ENCODE measurements around the gene SNRPD1.

Gene SNRPD1

GRCh38 chr18:21662581-21662980 lies 50.5 kb downstream of the SNRPD1 start:
- no peak for TF ChIP-seq CTCF (IDR thresholded peaks at IDR 0.05; ENCODE audit: borderline replicate concordance, extremely low read depth, low read length, poor library complexity, severe bottlenecking)
- TF ChIP-seq EZH2 (IDR thresholded peaks at IDR 0.05; ENCODE audit: borderline replicate concordance, low read depth, low read length, severe bottlenecking) = no peak
- Histone ChIP-seq H3K4me2 (ENCODE audit: insufficient read depth, low read length) (no peak overlapping the region), H3K4me1 (ENCODE audit: insufficient read depth, low read length) (no peaks in the 10 kb centered on the region), H3K9ac (ENCODE audit: low read depth, low read length) (no peak overlapping the region), H3K27ac (ENCODE audit: low read length) (no peak overlapping the region), H3K4me3 (ENCODE audit: low read depth in 1 of 2, low read length in 2 of 2) (no peak overlapping the region), H3K9me3 (ENCODE audit: insufficient read depth, low read length, severe bottlenecking) (no peaks in the 10 kb centered on the region), H4K20me1 (ENCODE audit: insufficient read depth, low read length) (no peaks in the 10 kb centered on the region), H3K79me2 (ENCODE audit: insufficient read depth, low read length) (no peaks in the 10 kb centered on the region; the same call in 1 of the 2 replicates), H3K27me3 (ENCODE audit: insufficient read depth, low read length, poor library complexity) (no peaks in the 10 kb centered on the region), H3K36me3 (ENCODE audit: insufficient read depth, low read length) (peaks cover 43% of the 10 kb centered on the region), H2AFZ (ENCODE audit: low read depth, low read length) (no peak overlapping the region)
- ATAC-seq (ENCODE audit: insufficient read depth, low read depth) (no peak), DNase-seq (no peak)

- TF ChIP-seq CTCF (IDR thresholded peaks at IDR 0.05; ENCODE audit: borderline replicate concordance, extremely low read depth, low read length, poor library complexity, severe bottlenecking) = no peak
- TF ChIP-seq EZH2 (IDR thresholded peaks at IDR 0.05; ENCODE audit: borderline replicate concordance, low read depth, low read length, severe bottlenecking) = no peak
- H2AFZ ChIP-seq (ENCODE audit: low read depth, low read length) = no peak overlapping the region
- H3K36me3 ChIP-seq (ENCODE audit: insufficient read depth, low read length) = peaks cover 35% of the 10 kb centered on the region
- no peak overlapping the region for H3K4me3 ChIP-seq (ENCODE audit: low read depth in 1 of 2, low read length in 2 of 2)
- H4K20me1 ChIP-seq (ENCODE audit: insufficient read depth, low read length) = no peaks in the 10 kb centered on the region
- H3K9ac ChIP-seq (ENCODE audit: low read depth, low read length) = no peak overlapping the region
- no peaks in the 10 kb centered on the region for H3K4me1 ChIP-seq (ENCODE audit: insufficient read depth, low read length)
- no peak for ATAC-seq (ENCODE audit: insufficient read depth, low read depth)
- no peak overlapping the region for H3K4me2 ChIP-seq (ENCODE audit: insufficient read depth, low read length)
- H3K27ac ChIP-seq (ENCODE audit: low read length) = no peak overlapping the region
- H3K9me3 ChIP-seq (ENCODE audit: insufficient read depth, low read length, severe bottlenecking) = no peaks in the 10 kb centered on the region
- no peaks in the 10 kb centered on the region; the same call in 1 of the 2 replicates for H3K79me2 ChIP-seq (ENCODE audit: insufficient read depth, low read length)
- H3K27me3 ChIP-seq (ENCODE audit: insufficient read depth, low read length, poor library complexity) = no peaks in the 10 kb centered on the region
- no peak for DNase-seq
Measured at GRCh38 chr18:21663578-21663977, 51.5 kb downstream of the SNRPD1 start.

- no peak overlapping the region for H3K4me3 ChIP-seq (ENCODE audit: low read depth in 1 of 2, low read length in 2 of 2)
Measured at GRCh38 chr18:21664069-21664468, 52.0 kb downstream of the SNRPD1 start.

More at GRCh38 chr18:21664069-21664468, 52.0 kb downstream of the SNRPD1 start:
- no peak for ATAC-seq (ENCODE audit: insufficient read depth, low read depth)
- no peak overlapping the region for H2AFZ ChIP-seq (ENCODE audit: low read depth, low read length)
- H3K9me3 ChIP-seq (ENCODE audit: insufficient read depth, low read length, severe bottlenecking) = no peaks in the 10 kb centered on the region
- no peaks in the 10 kb centered on the region for H3K27me3 ChIP-seq (ENCODE audit: insufficient read depth, low read length, poor library complexity)
- no peaks in the 10 kb centered on the region; the same call in 1 of the 2 replicates for H3K79me2 ChIP-seq (ENCODE audit: insufficient read depth, low read length)
- no peak overlapping the region for H3K9ac ChIP-seq (ENCODE audit: low read depth, low read length)
- H4K20me1 ChIP-seq (ENCODE audit: insufficient read depth, low read length) = no peaks in the 10 kb centered on the region
- no peak overlapping the region for H3K4me2 ChIP-seq (ENCODE audit: insufficient read depth, low read length)
- peaks cover 33% of the 10 kb centered on the region for H3K36me3 ChIP-seq (ENCODE audit: insufficient read depth, low read length)
- no peaks in the 10 kb centered on the region for H3K4me1 ChIP-seq (ENCODE audit: insufficient read depth, low read length)
- no peak overlapping the region for H3K27ac ChIP-seq (ENCODE audit: low read length)
- no peak for DNase-seq
- TF ChIP-seq CTCF (IDR thresholded peaks at IDR 0.05; ENCODE audit: borderline replicate concordance, extremely low read depth, low read length, poor library complexity, severe bottlenecking) (no peak), EZH2 (IDR thresholded peaks at IDR 0.05; ENCODE audit: borderline replicate concordance, low read depth, low read length, severe bottlenecking) (no peak)
